HG02588 (cell line): Measurements from ENCODE around the gene SCAMP1.
"Not testable (repeated sequence)": the region's sequence is repeated elsewhere in the genome, so short reads cannot be mapped to it uniquely, and the experiment has no call there.

ENCODE experiments used
- ATAC-seq: cut with Tn5 transposase; IDR thresholded peaks from one replicate; pipeline ENCODE4 v1.9.1; 2021; ENCODE audit warnings: mild to moderate bottlenecking, moderate library complexity; ENCODE audit not compliant: unreplicated experiment

SCAMP1 gene

GRCh38 chr5:78359831-78360673, at the start of gene SCAMP1:
TSS of gene SCAMP1 (plus strand) at chr5:78360617. CDS start at chr5:78360672, 55 bp downstream.
- peak; percentile 81 for ATAC-seq

- ATAC-seq: no peak
Measured at GRCh38 chr5:78317515-78317914, 42.9 kb upstream of the SCAMP1 start.

GRCh38 chr5:78318337-78318736, 42.1 kb upstream of the SCAMP1 start:
- ATAC-seq: no peak

- ATAC-seq: no peak
Measured at GRCh38 chr5:78320401-78320800, 40.0 kb upstream of the SCAMP1 start.

GRCh38 chr5:78323241-78323640, 37.2 kb upstream of the SCAMP1 start:
- ATAC-seq: no peak

GRCh38 chr5:78326930-78327329, 33.5 kb upstream of the SCAMP1 start:
- no peak for ATAC-seq

- ATAC-seq: no peak
Measured at GRCh38 chr5:78327761-78328510, 32.5 kb upstream of the SCAMP1 start.

- ATAC-seq: no peak
Measured at GRCh38 chr5:78328585-78329173, 31.7 kb upstream of the SCAMP1 start.

GRCh38 chr5:78331523-78332080, 28.8 kb upstream of the SCAMP1 start:
- no peak for ATAC-seq

GRCh38 chr5:78334811-78335210, 25.6 kb upstream of the SCAMP1 start:
- no peak for ATAC-seq

GRCh38 chr5:78335976-78336375, 24.4 kb upstream of the SCAMP1 start:
- no peak for ATAC-seq

GRCh38 chr5:78336698-78337097, 23.7 kb upstream of the SCAMP1 start:
- ATAC-seq: no peak

GRCh38 chr5:78339617-78340436, 20.6 kb upstream of the SCAMP1 start:
- ATAC-seq: no peak

GRCh38 chr5:78341440-78341839, 19.0 kb upstream of the SCAMP1 start:
- no peak for ATAC-seq

GRCh38 chr5:78345485-78345884, 14.9 kb upstream of the SCAMP1 start:
- ATAC-seq: no peak

GRCh38 chr5:78353520-78353919, 6.9 kb upstream of the SCAMP1 start:
- no peak for ATAC-seq

- ATAC-seq: no peak
Measured at GRCh38 chr5:78354066-78354670, 6.2 kb upstream of the SCAMP1 start.

GRCh38 chr5:78355561-78355960, 4.9 kb upstream of the SCAMP1 start:
- no peak for ATAC-seq

- ATAC-seq: not testable (repeated sequence)
Measured at GRCh38 chr5:78359455-78359830, 974 bp upstream of the SCAMP1 start.

- ATAC-seq: peak; percentile 9
Measured at GRCh38 chr5:78360674-78360923, 182 bp downstream of the SCAMP1 start.
